GM19463 (cell line): Measurements from ENCODE around the gene SPRYD3.
"Not testable (repeated sequence)": the region's sequence is repeated elsewhere in the genome, so short reads cannot be mapped to it uniquely, and the experiment has no call there.

Experiments used
- ATAC-seq: cut with Tn5 transposase; IDR thresholded peaks from one replicate; pipeline ENCODE4 v1.9.1; 2021; ENCODE audit warnings: mild to moderate bottlenecking, moderate library complexity; ENCODE audit not compliant: unreplicated experiment

The SPRYD3 gene

GRCh38 chr12:53101931-53102781 lies 23.0 kb upstream of the SPRYD3 start:
- ATAC-seq = no peak

- ATAC-seq = no peak
Observed at GRCh38 chr12:53101266-53101665, 22.1 kb upstream of the SPRYD3 start.

DNA sequence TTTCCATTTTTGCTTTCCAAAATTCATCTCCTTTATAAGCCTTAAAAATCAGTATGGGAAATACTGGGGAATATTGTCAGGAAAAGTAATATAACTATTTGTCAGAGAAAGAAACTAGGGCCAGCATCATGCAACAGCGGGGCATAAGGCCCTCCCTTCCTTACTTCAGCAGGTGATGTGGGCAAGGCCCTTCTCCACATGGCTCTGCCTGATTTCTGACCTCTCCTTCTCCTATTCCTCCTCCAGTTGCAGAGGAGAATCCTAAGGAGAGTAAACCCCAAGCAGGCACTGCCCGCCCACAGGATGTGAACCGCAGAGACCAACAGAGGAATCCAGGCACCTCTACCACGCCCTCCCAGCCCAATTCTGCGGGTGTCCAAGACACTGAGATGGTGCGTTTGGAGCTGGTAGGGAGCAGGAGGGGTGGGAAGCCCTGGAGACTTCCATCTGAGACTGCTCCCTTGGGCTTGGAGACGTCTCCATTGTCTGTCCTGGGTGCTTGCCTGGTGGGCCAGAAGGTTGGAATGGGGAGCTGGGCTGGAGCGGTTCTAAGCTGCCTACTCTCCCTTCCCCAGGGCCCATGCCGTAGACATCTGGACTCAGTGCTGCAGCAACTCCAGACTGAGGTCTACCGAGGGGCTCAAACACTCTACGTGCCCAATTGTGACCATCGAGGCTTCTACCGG lies 21.4 kb upstream of the SPRYD3 start:
- ATAC-seq = no peak

- ATAC-seq = no peak
Observed at GRCh38 chr12:53099071-53099882, 20.1 kb upstream of the SPRYD3 start.

- ATAC-seq = no peak
Observed at GRCh38 chr12:53098354-53098981, 19.3 kb upstream of the SPRYD3 start.

- no peak for ATAC-seq
Observed at GRCh38 chr12:53097564-53098353, 18.6 kb upstream of the SPRYD3 start, which contains the start of gene IGFBP6. IGFBP6 (plus strand) TSS chr12:53097667; CDS start chr12:53097718, 51 bp downstream.

DNA sequence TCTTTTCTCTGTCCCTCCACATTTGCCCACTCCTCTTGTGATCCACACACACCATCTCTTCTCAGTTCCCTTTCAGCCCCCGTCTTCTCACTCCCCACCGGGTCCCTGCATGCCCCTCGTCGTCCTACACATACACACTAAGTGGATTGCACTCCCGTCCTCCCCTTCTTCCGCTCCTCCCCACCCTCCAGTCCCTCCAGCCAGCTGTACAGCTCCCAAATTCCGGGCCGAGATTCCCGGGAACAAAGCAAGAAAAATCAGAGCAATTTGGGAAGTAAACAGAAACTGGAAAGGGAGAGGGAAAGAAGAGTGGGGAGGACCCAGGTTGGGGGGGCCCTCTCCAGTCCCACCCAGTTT lies 18.0 kb upstream of the SPRYD3 start:
- no peak for ATAC-seq

DNA sequence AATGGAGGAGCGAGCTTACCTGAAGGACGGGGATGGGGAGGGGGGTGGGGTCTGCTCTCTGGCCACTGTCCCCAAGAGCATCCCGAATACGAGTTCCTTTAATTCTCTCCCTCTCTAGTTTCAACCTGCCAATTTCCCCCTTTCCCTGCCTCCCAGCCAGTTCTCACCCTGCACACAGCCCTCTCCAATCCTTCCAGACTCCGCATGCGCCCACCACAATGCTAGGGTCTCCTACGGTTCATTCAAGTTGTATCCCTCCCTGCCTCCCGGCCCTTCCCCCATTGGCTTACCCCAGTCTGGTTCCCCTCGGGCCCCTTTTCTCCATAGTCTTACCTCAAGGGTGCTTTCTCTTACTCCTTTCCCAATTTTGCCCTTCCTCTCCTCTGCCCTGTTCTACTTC lies 17.6 kb upstream of the SPRYD3 start:
- no peak for ATAC-seq

GRCh38 chr12:53096089-53096741 lies 17.0 kb upstream of the SPRYD3 start:
- no peak for ATAC-seq

DNA sequence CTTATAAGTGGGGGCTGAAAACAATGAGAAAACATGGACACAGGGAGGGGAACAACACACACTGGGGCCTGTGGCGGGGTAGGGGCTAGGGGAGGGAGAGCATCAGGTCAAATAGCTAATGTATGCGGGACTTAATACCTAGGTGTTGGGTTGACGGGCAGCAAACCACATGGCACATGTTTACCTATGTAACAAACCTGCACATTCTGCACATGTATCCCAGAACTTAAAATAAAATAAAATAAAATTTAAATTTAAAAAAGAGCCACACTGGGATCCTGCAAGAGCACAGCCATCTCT lies 16.4 kb upstream of the SPRYD3 start:
- not testable (repeated sequence) for ATAC-seq

DNA sequence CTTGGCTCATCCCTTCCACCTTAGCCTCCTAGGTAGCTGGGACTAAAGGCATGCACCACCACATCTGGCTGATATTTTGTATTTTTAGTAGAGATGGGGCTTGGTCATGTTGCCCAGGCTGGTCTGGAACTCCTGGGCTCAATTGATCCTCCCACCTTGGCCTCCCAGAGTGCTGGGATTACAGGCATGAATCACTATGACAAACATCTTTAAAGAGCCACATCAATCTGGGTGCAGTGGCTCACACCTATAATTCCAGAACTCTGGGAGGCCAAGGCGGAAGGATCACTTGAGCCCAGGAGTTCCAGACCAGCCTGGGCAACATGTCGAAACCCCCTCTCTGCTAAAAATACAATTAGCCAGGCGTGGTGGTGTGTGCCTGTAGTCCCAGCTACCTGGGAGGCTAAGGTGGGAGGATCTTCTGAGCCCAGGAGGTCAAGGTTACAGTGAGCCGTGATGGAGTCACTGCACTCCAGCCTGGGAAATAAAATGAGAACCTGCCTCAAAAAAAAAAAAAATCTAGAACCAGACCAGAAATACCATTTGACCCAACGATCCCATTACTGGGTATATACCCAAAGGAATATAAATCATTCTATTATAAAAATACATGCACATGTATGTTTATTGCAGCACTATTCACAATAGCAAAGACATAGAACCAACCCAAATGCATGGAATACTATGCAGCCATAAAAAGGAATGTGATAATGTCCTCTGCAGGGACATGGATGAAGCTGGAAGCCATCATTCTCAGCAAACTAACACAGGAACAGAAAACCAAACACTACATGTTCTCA lies 15.8 kb upstream of the SPRYD3 start:
- not testable (repeated sequence) for ATAC-seq

DNA sequence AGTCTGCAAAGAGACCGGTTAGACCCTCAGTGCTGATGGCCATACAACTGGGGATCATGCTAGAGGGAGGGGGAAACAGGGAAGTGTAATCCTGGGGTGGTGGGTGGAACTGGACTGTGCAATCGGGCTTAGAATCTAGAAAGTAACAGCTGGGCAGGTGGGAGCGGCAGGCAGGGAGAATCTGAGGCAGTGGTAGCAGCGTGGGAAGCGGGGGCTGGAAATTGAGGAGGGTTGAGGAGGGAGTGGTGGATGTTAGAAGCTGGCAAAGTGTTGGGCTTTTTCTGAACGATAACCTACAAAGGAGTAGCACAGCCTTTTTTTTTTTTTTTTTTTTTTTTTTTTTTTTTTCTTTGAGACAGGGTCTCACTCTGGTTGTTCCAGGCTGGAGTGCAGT lies 15.2 kb upstream of the SPRYD3 start:
- ATAC-seq = no peak

DNA sequence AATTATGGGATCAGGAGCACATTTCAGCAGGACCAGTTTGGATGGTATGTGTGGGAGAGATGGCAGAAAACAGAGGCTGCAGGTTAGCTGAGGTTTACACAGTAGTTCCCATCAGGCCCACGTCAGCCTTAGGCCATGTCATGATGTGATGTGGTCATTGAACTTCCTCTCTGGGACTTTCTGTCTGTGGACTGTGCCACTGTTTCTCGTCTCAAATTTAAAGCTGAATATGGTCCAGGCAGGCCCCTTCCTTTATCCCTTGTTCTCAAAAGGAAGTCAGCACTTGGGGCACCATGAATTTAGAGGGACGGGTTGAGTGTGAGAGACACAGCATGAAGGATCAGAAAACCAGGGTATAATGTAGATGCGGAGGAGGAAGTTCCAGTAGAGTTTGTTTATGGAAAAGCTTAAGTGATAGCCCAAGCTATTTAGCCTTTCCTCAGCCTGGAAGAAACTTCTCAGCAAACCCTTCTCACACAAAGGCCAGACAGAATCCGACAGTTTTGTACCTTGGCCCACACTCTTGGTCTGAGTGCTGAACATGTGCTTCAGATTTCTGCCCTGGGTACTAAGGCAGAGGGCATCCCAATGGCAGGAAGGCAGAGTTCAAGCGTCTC lies 14.7 kb upstream of the SPRYD3 start:
- ATAC-seq = no peak

DNA sequence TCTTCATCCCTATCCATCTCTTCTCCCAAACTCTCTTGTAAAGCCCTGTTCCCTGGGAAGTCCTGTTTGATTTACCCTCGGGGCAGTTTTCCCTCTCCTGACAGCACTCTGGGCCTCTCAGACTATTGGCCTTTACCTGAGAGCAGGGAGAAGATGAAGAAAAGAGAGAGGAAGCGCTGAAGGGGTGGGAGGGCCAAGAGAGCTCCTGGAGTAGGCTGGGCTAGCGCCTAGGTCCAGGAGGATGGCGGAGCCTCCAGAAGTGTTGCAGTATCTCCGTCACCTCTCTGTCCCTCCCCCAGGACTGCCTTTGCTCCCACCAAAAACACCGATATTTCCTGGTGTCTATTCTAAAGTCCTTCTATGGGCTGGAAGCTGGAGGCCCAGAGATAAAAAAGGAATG lies 12.6 kb upstream of the SPRYD3 start:
- no peak for ATAC-seq

- no peak for ATAC-seq
Observed at GRCh38 chr12:53090554-53090953, 11.4 kb upstream of the SPRYD3 start.

GRCh38 chr12:53090105-53090504 lies 10.9 kb upstream of the SPRYD3 start:
- no peak for ATAC-seq

DNA sequence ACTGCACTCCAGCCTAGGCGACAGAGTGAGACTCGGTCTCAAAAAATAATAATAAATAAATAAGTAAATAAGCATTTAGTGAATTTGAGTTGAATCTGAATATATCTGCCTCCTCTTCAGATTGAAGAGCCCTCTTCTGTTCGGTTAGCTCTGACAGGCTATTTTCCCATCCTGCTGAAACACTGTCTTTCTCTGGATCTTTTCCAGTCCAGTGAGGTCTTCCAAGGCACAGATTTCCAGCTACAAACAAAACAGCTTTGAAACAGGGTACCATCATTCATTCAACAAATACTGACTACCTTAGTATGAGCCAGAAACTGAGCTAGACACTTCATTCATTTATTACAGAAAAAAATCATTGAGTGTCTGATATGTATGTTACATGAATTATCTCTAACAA lies 7.2 kb upstream of the SPRYD3 start:
- ATAC-seq = no peak

DNA sequence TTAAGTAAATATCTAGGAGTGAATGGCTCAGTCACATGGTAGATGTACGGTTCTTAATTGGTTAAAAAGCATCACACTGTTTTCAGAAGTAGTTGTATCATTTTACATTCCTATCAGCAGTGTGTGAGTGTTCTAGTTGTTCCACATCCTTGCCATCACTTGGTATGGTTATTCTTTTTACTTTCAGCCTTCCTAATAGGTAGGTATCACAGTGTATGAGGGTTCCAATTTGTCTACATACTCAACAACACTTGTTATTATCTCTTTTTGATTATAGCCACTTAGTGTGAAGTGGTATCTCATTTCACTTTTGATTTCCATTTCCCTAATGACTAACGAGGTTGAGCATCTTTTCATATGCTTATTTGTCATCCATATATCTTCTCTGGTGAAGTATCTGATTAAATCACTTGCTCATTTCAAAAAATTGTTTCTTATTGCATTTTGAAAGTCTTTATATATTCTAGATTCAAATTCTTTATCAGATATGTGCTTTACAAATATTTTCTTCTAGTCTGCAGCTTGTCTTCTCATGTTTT lies 3.5 kb upstream of the SPRYD3 start:
- no peak for ATAC-seq
